A549 (cell line): ENCODE data around the gene BNC2.

Experiments used
- HDAC2 ChIP-seq: fragments of 200-600 bp; sonication (generic); IDR thresholded peaks from 2 replicates; pipeline ENCODE4 v1.6.1; 2016
- JUN ChIP-seq, 2 experiments: fragments of >200 bp; sonication (Bioruptor Twin); formaldehyde crosslinking; IDR thresholded peaks; 2 replicates in 1 of 2; 3 replicates in 1 of 2; pipeline ENCODE4 v1.6.1; 2016 to 2017
- MYC ChIP-seq: IDR thresholded peaks from 2 replicates; pipeline ENCODE4 v1.6.1; 2012; ENCODE audit warnings: mild to moderate bottlenecking, inconsistent platforms, low read length, improper control_type of control experiment, borderline replicate concordance
- POLR2A ChIP-seq: IDR thresholded peaks from 2 replicates; pipeline ENCODE4 v1.6.1; 2012; ENCODE audit warnings: mild to moderate bottlenecking, low read length
- TF ChIP-seq, protein P1 (sequence below): fragments of >200 bp; sonication (Bioruptor Twin); formaldehyde crosslinking; IDR thresholded peaks from 3 replicates; pipeline ENCODE4 v1.5.1; 2016

DNA sequence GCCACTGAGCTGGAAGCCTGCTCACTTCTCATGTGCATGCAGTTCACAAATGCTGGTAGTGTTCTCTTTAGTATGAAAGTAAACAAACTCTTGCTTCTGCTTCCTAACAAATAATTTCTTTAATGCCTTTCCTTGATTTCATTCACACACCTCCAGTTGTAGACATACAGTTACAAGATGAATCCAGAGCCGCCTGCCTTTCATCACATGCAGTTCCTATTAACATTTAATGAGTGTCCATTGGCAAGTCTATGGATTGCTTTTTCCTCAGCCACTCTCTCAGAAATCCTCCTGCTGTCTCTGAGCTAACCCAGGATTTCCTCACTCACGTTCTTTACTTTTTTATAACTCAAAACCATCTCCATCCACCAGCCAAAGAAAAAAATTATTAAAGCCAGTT, 408.6 kb downstream of the BNC2 start:
- TF ChIP-seq MYC (no peak), JUN (IDR thresholded peaks at IDR 0.05) (no peak), HDAC2 (no peak), POLR2A (no peak)
- TF ChIP-seq, protein P1, sequence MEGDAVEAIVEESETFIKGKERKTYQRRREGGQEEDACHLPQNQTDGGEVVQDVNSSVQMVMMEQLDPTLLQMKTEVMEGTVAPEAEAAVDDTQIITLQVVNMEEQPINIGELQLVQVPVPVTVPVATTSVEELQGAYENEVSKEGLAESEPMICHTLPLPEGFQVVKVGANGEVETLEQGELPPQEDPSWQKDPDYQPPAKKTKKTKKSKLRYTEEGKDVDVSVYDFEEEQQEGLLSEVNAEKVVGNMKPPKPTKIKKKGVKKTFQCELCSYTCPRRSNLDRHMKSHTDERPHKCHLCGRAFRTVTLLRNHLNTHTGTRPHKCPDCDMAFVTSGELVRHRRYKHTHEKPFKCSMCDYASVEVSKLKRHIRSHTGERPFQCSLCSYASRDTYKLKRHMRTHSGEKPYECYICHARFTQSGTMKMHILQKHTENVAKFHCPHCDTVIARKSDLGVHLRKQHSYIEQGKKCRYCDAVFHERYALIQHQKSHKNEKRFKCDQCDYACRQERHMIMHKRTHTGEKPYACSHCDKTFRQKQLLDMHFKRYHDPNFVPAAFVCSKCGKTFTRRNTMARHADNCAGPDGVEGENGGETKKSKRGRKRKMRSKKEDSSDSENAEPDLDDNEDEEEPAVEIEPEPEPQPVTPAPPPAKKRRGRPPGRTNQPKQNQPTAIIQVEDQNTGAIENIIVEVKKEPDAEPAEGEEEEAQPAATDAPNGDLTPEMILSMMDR, result no peak
